Hindlimb muscle (tissue), 1 donor: ENCODE results near the gene TMLHE. TPM values are rescaled to one million over a fixed set of nuclear protein-coding genes. Genes with fewer than 3 reads are reported as not detected.
A peak's percentile ranks its signal among the peaks of the same experiment; 100 is the strongest.
"Not testable (repeated sequence)": the region's sequence is repeated elsewhere in the genome, so short reads cannot be mapped to it uniquely, and the experiment has no call there.

Experiments
- DNase-seq: peaks from one replicate; pipeline ENCODE4 v3.0.0-alpha.2; 2013
- polyA plus RNA-seq: library from polyadenylated mRNA; unstranded; fragments of 120-200 nt; gene quantifications from one replicate; pipeline ENCODE4 v1.2.1, GENCODE V29; 2013; ENCODE audit not compliant: insufficient read length

TMLHE gene
- polyA plus RNA-seq, result 21.2 TPM

DNA sequence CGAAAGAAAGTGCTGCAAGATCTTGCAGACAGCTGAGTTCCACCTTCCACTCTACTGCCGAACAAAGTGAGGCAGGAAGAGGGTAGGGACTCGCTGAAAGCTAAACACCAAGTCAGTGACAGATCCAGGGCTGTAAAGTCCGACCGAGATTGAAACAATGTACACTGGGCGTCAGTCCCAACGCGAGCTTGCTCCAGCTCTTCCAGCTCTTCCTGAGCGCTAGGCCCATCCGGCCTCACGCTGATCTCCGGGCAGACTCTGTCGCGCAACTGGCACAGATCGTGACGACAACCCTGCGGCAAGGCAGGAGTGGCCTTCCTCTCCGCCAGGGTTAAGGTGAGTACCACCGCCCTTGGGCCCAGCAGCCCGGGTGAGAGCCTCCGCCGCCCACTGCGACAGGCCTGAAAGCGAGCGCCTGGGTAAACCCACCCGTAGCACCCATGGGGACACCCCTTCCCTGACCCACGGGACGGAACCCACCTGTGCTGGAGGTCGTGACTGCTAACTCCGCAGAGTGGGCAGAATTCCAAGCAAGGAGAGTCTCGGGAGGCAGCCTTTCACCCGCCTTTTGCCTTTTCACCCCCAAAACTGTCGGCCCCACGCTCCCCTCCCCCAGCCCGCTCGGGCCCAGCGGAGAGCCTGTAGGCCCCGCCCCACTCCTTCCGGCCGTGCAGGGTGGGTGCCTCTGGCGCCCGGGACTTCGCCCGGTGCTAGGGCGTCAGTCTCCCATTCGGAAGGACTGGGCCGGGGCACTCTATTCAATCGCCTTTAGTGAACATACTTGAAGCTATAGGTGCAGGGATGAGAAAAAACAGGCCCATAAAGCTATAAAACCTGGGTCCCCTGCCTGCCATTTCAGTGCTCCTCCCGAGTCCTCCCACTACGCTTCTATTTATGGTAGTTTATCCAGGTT lies at the start of gene TMLHE, which contains the start of gene SPRY3:
Gene TMLHE, minus strand, starts transcription at position 641 of the 913 bp plus-strand sequence. CDS start 67,676 bp downstream, outside the sequence.
Gene SPRY3, plus strand, starts transcription at position 275 of the 913 bp plus-strand sequence.
- DNase-seq, result peak; percentile 66

GRCh38 chrX:155662282-155662681 lies 49.5 kb upstream of the TMLHE start:
- no peak for DNase-seq

GRCh38 chrX:155645180-155645579 lies 32.4 kb upstream of the TMLHE start:
- no peak for DNase-seq

DNA sequence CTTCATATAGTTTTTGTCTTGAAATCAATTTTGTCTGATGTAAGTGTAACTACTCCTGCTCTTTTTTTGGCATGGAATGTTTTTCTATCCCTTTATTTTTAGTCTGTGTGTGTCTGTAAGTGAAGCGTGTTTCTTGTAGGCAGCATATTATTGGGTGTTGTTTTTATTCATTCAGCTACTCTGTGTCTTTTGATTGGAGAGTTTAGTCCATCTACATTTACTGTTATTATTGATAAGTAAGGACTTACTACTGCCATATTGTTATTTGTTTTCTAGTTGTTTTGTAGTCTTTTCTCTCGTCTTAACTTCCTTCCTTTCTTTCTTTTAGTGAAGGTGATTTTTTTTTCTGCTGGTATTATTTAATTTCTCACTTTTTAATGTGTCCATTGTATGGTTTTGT lies 30.5 kb upstream of the TMLHE start:
- DNase-seq, result no peak

GRCh38 chrX:155641371-155641770 lies 28.6 kb upstream of the TMLHE start:
- not testable (repeated sequence) for DNase-seq

GRCh38 chrX:155637714-155638113 lies 25.0 kb upstream of the TMLHE start:
- no peak for DNase-seq

DNA sequence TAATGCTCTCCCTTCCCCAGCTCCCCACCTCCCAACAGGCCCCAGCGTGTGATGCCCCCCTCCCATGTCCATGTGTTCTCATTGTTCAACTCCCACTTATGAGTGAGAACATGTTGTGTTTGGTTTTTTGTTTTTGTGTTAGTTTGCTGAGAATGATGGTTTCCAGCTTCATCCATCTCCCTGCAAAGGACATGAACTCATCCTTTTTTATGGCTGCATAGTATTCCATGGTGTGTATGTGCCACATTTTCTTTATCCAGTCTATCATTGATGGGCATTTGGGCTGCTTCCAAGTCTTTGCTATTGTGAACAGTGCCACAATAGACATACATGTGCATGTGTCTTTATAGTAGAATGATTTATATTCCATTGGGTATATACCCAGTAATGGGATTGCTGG lies 22.3 kb upstream of the TMLHE start:
- DNase-seq, result not testable (repeated sequence)

DNA sequence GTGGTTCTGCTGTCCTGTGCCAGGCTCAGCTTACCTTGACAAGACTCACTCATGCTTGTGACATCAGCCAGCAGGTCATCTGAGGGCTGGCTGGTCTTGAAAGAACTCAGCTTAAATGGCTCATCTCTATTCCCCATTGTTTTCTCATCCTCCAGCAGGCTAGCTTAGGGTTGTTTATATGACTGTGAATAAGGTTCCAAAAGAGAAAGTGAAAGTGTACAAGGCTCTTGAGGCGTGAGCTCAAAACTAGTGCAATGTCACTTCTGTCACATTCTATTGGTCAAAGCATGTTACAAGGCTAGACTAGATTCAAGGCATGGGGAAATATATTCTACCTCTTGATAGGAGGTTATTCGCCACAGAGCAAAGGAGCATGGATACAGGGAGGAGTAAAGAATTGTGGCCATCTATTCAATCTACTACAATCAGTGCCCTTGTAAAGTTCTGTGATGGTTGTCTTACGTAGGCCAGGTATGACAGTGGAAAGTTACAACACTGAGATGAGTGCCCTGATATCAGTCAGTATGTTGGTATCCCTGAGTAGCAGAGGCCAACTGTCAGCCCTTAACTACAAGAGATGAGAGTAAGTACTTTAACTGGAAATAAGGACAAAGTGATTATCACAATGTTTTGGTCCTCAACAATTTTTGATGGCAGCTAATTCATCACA lies 19.8 kb upstream of the TMLHE start:
- no peak for DNase-seq

- not testable (repeated sequence) for DNase-seq
Observed at GRCh38 chrX:155620110-155620509, 7.4 kb upstream of the TMLHE start.

DNA sequence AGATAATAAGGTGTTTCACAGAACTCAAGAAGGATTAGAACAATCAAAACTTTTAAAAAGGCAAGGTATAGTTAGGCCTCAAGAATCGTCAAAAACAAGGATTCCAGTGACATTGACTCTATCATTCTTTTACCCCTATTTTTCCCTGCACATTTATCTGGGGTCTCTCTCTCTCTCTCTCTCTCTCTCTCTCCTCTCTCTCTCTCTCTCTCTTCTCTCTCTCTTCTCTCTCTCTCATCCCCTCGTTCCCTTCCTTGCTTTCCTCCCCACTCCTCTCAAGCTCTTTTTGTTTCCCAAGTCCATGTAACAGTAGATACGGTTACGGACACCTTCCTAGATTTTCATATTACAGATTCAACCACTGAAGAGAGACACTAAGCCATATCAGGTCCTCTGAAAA lies 3.2 kb upstream of the TMLHE start:
- DNase-seq, result no peak

- no peak for DNase-seq
Observed at GRCh38 chrX:155613927-155614559, 1.3 kb upstream of the TMLHE start.

GRCh38 chrX:155611302-155611701 lies 1.4 kb downstream of the TMLHE start:
- no peak for DNase-seq

DNA sequence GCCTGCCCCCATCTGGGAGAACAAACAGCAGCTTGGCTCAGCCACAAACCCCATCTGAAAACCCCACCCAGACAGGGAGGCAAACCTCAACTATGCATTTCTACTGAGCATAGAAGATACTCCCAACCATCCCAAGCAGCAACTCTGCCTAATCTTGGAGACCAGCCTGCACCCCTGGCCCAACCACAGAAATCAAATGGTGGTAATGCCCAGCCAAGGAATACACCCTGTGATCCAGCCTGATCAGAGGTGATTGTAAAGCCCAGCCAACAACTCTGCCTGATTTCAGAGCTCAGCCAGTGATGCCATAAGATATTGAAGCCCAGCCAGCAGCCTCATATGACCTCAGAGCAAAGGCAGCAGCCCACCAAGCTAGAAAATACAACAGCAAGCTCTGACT lies 19.8 kb downstream of the TMLHE start:
- no peak for DNase-seq

GRCh38 chrX:155592331-155592730 lies 20.4 kb downstream of the TMLHE start:
- no peak for DNase-seq

- no peak for DNase-seq
Observed at GRCh38 chrX:155577682-155578081, 35.1 kb downstream of the TMLHE start.

- no peak for DNase-seq
Observed at GRCh38 chrX:155563099-155563498, 49.7 kb downstream of the TMLHE start.

DNA sequence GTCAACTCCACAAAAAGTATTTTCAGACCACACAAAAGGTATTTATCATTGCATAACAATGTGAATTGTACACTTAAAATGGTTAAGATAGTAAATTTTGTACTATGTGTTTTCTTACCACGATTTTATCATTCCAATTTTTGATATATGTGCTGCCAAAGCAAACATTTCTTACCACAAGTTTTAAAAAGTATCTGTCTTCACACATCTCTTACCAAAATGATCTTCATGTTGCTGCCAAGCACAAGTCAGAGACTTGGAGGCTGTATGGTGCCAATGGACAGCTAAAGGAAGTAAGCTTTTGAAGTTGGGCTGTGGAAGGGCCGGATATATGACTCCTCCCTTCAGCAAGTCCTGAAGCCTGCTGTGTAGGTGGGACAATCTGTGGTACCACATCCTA lies 67.9 kb downstream of the TMLHE start:
- DNase-seq, result no peak

DNA sequence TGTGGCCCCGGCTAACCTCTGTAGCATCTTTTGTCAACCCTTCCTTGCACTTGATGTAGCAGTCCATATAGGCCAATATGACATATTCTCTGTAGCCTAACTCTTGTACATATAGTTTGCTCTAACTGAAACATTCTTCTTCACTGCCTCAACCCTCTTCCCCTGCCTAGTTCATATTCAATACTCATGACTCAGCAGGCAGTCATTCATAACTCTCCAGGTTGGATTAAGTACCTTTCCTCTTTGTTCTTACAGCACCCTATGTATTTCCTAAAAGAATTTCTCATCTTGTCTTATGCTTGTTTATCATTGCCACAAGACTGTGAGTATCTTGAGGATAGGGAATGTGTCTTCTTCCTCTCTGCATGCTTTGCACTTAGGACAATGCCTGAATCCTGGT lies 76.9 kb downstream of the TMLHE start:
- no peak for DNase-seq

DNA sequence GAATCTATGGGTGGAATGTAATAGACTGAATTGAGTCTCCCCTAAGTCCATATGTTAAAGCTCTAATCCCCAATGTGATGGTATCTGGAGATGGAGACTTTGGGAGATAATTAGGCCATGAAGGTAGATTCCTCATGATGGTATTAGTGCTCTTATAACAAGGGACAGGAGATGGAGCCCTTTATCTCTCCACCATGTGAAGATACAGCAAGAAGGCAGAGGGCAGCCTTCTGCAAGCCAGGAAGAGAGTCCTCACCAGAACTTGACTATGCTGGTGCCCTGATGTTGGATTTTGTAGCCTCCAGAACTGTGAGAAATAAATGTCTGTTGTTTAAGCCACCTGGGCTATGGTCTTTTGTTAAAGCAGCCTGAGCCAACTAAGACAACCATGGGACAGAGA lies 78.0 kb downstream of the TMLHE start:
- DNase-seq, result no peak

- DNase-seq, result not testable (repeated sequence)
Observed at GRCh38 chrX:155527023-155527422, 85.7 kb downstream of the TMLHE start.

DNA sequence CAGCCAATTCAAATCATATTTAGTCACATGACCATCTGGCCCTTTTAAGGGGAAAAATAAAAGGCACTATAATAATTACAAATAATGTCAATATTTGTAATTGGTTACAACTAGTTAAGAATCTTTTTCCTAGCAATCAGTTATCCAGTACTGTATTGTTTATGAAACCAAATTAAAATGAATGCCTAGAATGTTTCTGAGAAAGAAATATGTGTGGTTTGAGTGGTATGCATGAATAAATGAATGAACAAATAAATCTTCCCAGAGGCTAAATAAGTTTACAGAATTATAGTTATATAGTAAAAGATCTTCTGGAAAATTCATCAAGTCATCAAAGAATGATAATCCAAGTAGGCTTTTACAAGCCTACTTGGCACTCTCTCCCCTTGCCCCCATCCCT lies 98.5 kb downstream of the TMLHE start:
- DNase-seq, result no peak

GRCh38 chrX:155505296-155505695 lies 107.5 kb downstream of the TMLHE start:
- no peak for DNase-seq

GRCh38 chrX:155495134-155495533 lies 117.6 kb downstream of the TMLHE start:
- DNase-seq, result not testable (repeated sequence)
